Ishikawa (cell line): ENCODE data around the gene BAZ2B.

Experiments
- CEBPB ChIP-seq: IDR thresholded peaks from 2 replicates; pipeline ENCODE4 v1.6.1; 2012
- CREB1 ChIP-seq: IDR thresholded peaks from 2 replicates; pipeline ENCODE4 v1.6.1; 2012; ENCODE audit warnings: low read depth
- EGR1 ChIP-seq: IDR thresholded peaks from 2 replicates; pipeline ENCODE4 v1.6.1; 2012
- EP300 ChIP-seq: IDR thresholded peaks from 2 replicates; pipeline ENCODE4 v1.6.1; 2012; ENCODE audit warnings: borderline replicate concordance
- FOXM1 ChIP-seq: IDR thresholded peaks from 2 replicates; pipeline ENCODE4 v1.6.1; 2012; ENCODE audit warnings: low read depth, borderline replicate concordance
- NFIC ChIP-seq: IDR thresholded peaks from 2 replicates; pipeline ENCODE4 v1.6.1; 2012
- RAD21 ChIP-seq: IDR thresholded peaks from 2 replicates; pipeline ENCODE4 v1.6.1; 2012; ENCODE audit warnings: low read depth
- TAF1 ChIP-seq: IDR thresholded peaks from 2 replicates; pipeline ENCODE4 v1.6.1; 2012; ENCODE audit warnings: low read depth, mild to moderate bottlenecking
- TCF12 ChIP-seq: IDR thresholded peaks from 2 replicates; pipeline ENCODE4 v1.6.1; 2012; ENCODE audit warnings: low read depth
- TEAD4 ChIP-seq: IDR thresholded peaks from 2 replicates; pipeline ENCODE4 v1.6.1; 2012
- YY1 ChIP-seq: IDR thresholded peaks from 2 replicates; pipeline ENCODE4 v1.6.1; 2012; ENCODE audit warnings: low read depth
- ZBTB7A ChIP-seq: IDR thresholded peaks from 2 replicates; pipeline ENCODE4 v1.6.1; 2012; ENCODE audit warnings: low read depth
- TF ChIP-seq, protein P1 (sequence below): IDR thresholded peaks from 2 replicates; pipeline ENCODE4 v1.6.1; 2012; ENCODE audit warnings: low read depth, mild to moderate bottlenecking
- TF ChIP-seq, protein P2 (sequence below): IDR thresholded peaks from 2 replicates; pipeline ENCODE4 v1.6.1; 2012
- TF ChIP-seq, protein P3 (sequence below): IDR thresholded peaks from 2 replicates; pipeline ENCODE4 v1.6.1; 2012

BAZ2B gene

DNA sequence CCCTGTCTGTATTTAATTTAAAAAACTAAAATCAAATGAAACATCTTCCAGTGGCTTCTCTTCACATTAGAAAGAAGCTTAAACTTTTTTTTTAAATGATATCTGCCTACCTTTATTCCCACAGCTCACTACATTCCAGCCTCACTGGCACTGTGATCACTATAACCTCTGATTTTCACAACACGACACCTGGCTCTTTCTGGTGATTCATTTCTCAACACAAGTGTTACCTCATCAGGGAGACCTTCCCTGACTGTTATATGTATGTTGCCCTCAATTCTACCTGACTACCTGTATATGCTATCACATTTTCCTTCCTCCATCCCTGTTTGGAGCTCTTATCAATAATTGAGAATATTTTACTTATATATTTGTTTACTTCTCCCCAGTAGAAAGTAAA lies 76.6 kb downstream of the BAZ2B start:
- TF ChIP-seq CEBPB = no peak
- no peak for TF ChIP-seq TEAD4
- TF ChIP-seq TAF1 = no peak
- TF ChIP-seq, protein P1, sequence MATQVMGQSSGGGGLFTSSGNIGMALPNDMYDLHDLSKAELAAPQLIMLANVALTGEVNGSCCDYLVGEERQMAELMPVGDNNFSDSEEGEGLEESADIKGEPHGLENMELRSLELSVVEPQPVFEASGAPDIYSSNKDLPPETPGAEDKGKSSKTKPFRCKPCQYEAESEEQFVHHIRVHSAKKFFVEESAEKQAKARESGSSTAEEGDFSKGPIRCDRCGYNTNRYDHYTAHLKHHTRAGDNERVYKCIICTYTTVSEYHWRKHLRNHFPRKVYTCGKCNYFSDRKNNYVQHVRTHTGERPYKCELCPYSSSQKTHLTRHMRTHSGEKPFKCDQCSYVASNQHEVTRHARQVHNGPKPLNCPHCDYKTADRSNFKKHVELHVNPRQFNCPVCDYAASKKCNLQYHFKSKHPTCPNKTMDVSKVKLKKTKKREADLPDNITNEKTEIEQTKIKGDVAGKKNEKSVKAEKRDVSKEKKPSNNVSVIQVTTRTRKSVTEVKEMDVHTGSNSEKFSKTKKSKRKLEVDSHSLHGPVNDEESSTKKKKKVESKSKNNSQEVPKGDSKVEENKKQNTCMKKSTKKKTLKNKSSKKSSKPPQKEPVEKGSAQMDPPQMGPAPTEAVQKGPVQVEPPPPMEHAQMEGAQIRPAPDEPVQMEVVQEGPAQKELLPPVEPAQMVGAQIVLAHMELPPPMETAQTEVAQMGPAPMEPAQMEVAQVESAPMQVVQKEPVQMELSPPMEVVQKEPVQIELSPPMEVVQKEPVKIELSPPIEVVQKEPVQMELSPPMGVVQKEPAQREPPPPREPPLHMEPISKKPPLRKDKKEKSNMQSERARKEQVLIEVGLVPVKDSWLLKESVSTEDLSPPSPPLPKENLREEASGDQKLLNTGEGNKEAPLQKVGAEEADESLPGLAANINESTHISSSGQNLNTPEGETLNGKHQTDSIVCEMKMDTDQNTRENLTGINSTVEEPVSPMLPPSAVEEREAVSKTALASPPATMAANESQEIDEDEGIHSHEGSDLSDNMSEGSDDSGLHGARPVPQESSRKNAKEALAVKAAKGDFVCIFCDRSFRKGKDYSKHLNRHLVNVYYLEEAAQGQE = no peak
- no peak for TF ChIP-seq EP300
- TF ChIP-seq EGR1 = no peak
- no peak for TF ChIP-seq ZBTB7A
- no peak for TF ChIP-seq TCF12
- TF ChIP-seq YY1 = no peak
- TF ChIP-seq, protein P2, sequence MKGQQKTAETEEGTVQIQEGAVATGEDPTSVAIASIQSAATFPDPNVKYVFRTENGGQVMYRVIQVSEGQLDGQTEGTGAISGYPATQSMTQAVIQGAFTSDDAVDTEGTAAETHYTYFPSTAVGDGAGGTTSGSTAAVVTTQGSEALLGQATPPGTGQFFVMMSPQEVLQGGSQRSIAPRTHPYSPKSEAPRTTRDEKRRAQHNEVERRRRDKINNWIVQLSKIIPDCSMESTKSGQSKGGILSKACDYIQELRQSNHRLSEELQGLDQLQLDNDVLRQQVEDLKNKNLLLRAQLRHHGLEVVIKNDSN = no peak
- TF ChIP-seq, protein P3, sequence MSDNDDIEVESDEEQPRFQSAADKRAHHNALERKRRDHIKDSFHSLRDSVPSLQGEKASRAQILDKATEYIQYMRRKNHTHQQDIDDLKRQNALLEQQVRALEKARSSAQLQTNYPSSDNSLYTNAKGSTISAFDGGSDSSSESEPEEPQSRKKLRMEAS = no peak
- no peak for TF ChIP-seq RAD21
- TF ChIP-seq NFIC = no peak
- no peak for TF ChIP-seq CREB1
- no peak for TF ChIP-seq FOXM1

DNA sequence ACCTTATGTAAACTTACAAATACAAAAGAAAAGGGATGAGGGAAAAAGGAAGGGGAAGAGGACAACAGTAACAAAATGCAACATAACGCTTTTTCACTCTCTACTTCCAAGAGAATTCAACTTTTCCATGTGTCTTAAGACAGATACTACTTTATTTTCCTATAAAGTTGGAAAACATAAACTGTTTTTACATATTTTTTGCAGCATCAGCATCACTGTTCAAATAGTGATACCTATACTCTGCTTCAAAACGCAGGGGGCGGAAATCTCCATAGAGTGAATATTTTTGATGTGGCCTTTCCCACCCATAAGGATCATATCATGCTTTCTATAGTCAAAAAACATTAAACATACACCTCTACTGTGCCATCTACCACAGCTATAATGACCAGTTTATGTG lies 77.5 kb downstream of the BAZ2B start:
- no peak for TF ChIP-seq EP300
- TF ChIP-seq TCF12 = no peak
- TF ChIP-seq YY1 = no peak
- TF ChIP-seq TAF1 = no peak
- no peak for TF ChIP-seq NFIC
- no peak for TF ChIP-seq RAD21
- no peak for TF ChIP-seq CEBPB

DNA sequence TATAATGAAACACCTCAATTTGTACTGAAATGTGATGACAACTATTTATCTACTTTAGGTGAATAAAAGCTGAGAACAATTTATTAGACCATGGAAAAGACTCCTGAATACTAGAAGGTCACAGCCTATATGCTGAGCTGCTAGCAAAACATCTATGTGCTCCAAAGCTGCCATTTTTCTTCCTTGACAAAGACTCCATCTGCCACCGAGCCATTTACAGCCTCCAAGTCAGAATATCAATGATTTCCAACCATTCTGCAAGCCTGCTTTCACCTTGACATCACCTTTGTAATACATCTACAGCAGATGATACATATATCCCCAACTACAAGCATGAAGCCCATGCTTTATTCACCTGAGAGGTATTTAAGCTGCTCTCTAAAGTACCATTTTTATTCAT lies 84.9 kb downstream of the BAZ2B start:
- TF ChIP-seq EP300 (no peak), TEAD4 (no peak), ZBTB7A (no peak), TCF12 (no peak), NFIC (no peak), TAF1 (no peak), CREB1 (no peak)
- TF ChIP-seq, protein P2 = no peak

DNA sequence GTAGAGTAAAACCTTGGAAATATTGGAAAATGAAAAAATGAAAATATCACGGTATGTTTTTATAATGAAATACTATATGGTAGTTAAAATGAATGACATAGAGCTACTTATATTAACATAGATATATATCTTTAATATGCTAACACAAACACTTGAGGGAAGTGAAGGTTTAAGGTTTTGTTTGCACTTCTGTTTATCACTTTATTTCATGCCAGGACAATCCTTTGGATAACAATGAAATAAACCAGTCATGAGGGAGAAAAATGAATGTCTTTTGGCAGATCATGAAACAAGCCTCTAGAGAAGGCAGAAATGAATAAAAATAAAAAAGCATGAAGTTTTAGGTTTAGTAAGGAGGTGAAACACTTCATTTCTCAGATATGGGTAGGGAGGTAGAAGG lies 89.9 kb downstream of the BAZ2B start:
- TF ChIP-seq RAD21 = no peak
- TF ChIP-seq TAF1 = no peak
- no peak for TF ChIP-seq YY1
- no peak for TF ChIP-seq TEAD4
- no peak for TF ChIP-seq CREB1
- TF ChIP-seq EGR1 = no peak
- TF ChIP-seq, protein P3 = no peak
- TF ChIP-seq TCF12 = no peak
- TF ChIP-seq, protein P1 = no peak
- no peak for TF ChIP-seq NFIC
- no peak for TF ChIP-seq EP300
- no peak for TF ChIP-seq FOXM1

DNA sequence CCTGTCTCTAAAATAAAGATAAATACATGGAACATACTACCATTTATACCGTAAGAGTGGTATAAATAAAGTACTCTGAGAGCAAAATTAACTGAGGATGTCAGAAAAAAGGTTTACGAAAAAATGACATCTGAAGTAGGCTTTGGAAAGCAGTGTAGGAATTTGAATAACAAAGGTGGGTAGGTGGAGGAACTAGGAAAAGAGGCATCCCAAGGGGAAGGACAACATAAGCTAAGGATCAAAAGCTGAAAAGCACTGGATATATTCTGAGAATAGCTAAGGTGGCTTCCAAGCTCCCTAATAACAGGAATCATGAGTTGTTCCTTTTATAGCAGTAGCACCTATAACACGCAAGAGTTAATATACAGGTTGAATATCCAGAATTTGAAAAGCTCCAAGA lies 91.3 kb downstream of the BAZ2B start:
- TF ChIP-seq ZBTB7A = no peak
- TF ChIP-seq NFIC = no peak
- no peak for TF ChIP-seq TCF12
- TF ChIP-seq TEAD4 = no peak
- TF ChIP-seq CREB1 = no peak
- no peak for TF ChIP-seq YY1
- no peak for TF ChIP-seq EGR1
- TF ChIP-seq, protein P2 = no peak
- TF ChIP-seq TAF1 = no peak
- no peak for TF ChIP-seq FOXM1
- TF ChIP-seq, protein P3 = no peak
- no peak for TF ChIP-seq RAD21
- TF ChIP-seq EP300 = no peak
- TF ChIP-seq, protein P1 = no peak
- no peak for TF ChIP-seq CEBPB
